PC-3 (cell line): ENCODE data around the gene SIL1.

ENCODE experiments used
- CTCF ChIP-seq: fragments of 300-600 bp; sonication (generic); conservative IDR thresholded peaks from 2 replicates; pipeline ENCODE4 v1.5.1; 2017; ENCODE audit warnings: antibody characterized with exemption, low read depth, mild to moderate bottlenecking, low read length
- EZH2 ChIP-seq: fragments of 300-600 bp; sonication (generic); IDR thresholded peaks from one replicate; pipeline ENCODE4 v1.6.1; 2017; ENCODE audit warnings: antibody characterized with exemption, mild to moderate bottlenecking, low read length; ENCODE audit not compliant: unreplicated experiment
- EZH2phosphoT487 ChIP-seq: fragments of 300-600 bp; sonication (generic); IDR thresholded peaks from 2 replicates; pipeline ENCODE4 v1.6.1; 2018; ENCODE audit warnings: mild to moderate bottlenecking, antibody characterized with exemption, low read length, borderline replicate concordance

DNA sequence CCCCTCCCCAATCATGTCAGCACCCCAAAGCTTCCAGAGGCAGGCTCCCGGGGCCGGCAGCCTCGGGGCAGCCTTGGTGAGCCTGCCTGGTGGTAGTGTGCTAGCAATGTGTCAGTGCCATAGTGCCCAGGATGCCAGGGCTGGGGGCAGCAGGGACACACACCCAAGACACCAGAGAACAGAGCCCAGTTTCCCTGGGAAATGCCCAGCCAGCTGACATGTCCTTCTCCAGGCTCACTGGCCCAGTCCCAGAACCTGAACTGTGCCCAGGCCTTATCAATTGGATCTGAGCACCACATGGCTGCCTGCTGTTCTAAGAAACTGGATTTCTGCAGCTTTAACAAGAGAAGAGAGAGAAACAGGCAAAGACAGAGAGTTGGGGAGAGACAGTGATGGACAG lies 248.2 kb downstream of the SIL1 start:
- TF ChIP-seq CTCF (no peak), EZH2phosphoT487 (no peak), EZH2 (no peak)
